IMR-90 (cell line): ENCODE data around the gene PUM2. TPM values are rescaled to one million over a fixed set of nuclear protein-coding genes. Genes with fewer than 3 reads are reported as not detected.

Experiments
- ATAC-seq: fragments of 200-7000 bp; cut with Tn5 transposase; 2 replicates; pipeline ENCODE4 v1.9.1; 2020; ENCODE audit warnings: low read depth, mild to moderate bottlenecking, moderate library complexity
- BruUV-seq: library from RNA; stranded (reverse); fragments of 400-500 nt; replicated peaks from 2 replicates; lab custom pipeline; 2021; lab: Mats Ljungman, UMichigan
- CTCF ChIA-PET: fragments of 300-600 bp; formaldehyde crosslinking; extraction: SDS; loops from one replicate; lab custom pipeline; 2021; ENCODE audit warnings: antibody characterized with exemption; lab: Yijun Ruan, JAX
- POLR2A ChIA-PET: fragments of 300-600 bp; sonication (Branson Sonifier 250); formaldehyde crosslinking; loops from one replicate; lab custom pipeline; 2022; ENCODE audit warnings: antibody characterized with exemption; ENCODE audit not compliant: unreplicated experiment; lab: Charles Lee
- DNase-seq: peaks from one replicate; pipeline ENCODE4 v3.0.0; 2013
- H2AFZ ChIP-seq: replicated peaks from 2 replicates; pipeline ENCODE3; 2013; ENCODE audit warnings: low read length, mild to moderate bottlenecking; ENCODE audit not compliant: poor library complexity
- H2AK5ac ChIP-seq: 2 replicates; pipeline ENCODE4 v1.6.1; 2013; ENCODE audit warnings: low read depth, low read length, inconsistent platforms
- H2AK9ac ChIP-seq: replicated peaks from 2 replicates; pipeline ENCODE3; 2013; ENCODE audit warnings: mild to moderate bottlenecking, low read depth, low read length, moderate library complexity; ENCODE audit not compliant: poor library complexity
- H2BK120ac ChIP-seq: 2 replicates; pipeline ENCODE4 v1.6.1; 2013; ENCODE audit warnings: low read depth, low read length, inconsistent platforms
- H2BK15ac ChIP-seq: 3 replicates; pipeline ENCODE4 v1.6.1; 2013; ENCODE audit warnings: low read depth, low read length, inconsistent platforms
- H2BK20ac ChIP-seq: 2 replicates; pipeline ENCODE4 v1.6.1; 2013; ENCODE audit warnings: low read depth, mild to moderate bottlenecking, inconsistent platforms, low read length, moderate library complexity
- H2BK5ac ChIP-seq: 2 replicates; pipeline ENCODE4 v1.6.1; 2013; ENCODE audit warnings: mild to moderate bottlenecking, low read depth, low read length, inconsistent platforms; ENCODE audit not compliant: poor library complexity, severe bottlenecking
- H3K14ac ChIP-seq: replicated peaks from 2 replicates; pipeline ENCODE4 v1.6.1; 2013; ENCODE audit warnings: low read depth, low read length, inconsistent platforms
- H3K18ac ChIP-seq: 2 replicates; pipeline ENCODE4 v1.6.1; 2013; ENCODE audit warnings: low read depth, low read length, control low read depth
- H3K23ac ChIP-seq: 2 replicates; pipeline ENCODE4 v1.6.1; 2013; ENCODE audit warnings: low read depth, low read length, inconsistent platforms
- H3K27ac ChIP-seq: 2 replicates; pipeline ENCODE4 v1.5.1; 2013; ENCODE audit warnings: mild to moderate bottlenecking, control low read depth, low read length; ENCODE audit not compliant: insufficient read depth
- H3K27me3 ChIP-seq: 2 replicates; pipeline ENCODE4 v1.6.1; 2013; ENCODE audit warnings: low read length; ENCODE audit not compliant: control insufficient read depth, insufficient read depth
- H3K36me3 ChIP-seq: 2 replicates; pipeline ENCODE4 v1.6.1; 2013; ENCODE audit warnings: low read length, mixed read lengths; ENCODE audit not compliant: control insufficient read depth, insufficient read depth
- H3K4ac ChIP-seq: 2 replicates; pipeline ENCODE4 v1.6.1; 2013; ENCODE audit warnings: low read depth, low read length, inconsistent platforms
- H3K4me1 ChIP-seq: 2 replicates; pipeline ENCODE4 v1.6.1; 2013; ENCODE audit warnings: low read length, mixed read lengths; ENCODE audit not compliant: control insufficient read depth, insufficient read depth
- H3K4me2 ChIP-seq: 2 replicates; pipeline ENCODE4 v1.6.1; 2013; ENCODE audit warnings: low read depth, mild to moderate bottlenecking, control low read depth, low read length, moderate library complexity
- H3K4me3 ChIP-seq: 2 replicates; pipeline ENCODE4 v1.5.1; 2013; ENCODE audit warnings: low read depth, mild to moderate bottlenecking, control low read depth, low read length, moderate library complexity; ENCODE audit not compliant: insufficient read depth
- H3K56ac ChIP-seq: 2 replicates; pipeline ENCODE4 v1.6.1; 2013; ENCODE audit warnings: low read length, inconsistent platforms; ENCODE audit not compliant: insufficient read depth; ENCODE audit errors: extremely low read depth
- H3K79me1 ChIP-seq, 2 experiments: 2 replicates each; pipeline ENCODE4 v1.6.1; 2013; ENCODE audit warnings: low read length in 2 of 2, inconsistent platforms in 1 of 2, low read depth in 1 of 2
- H3K9ac ChIP-seq: 2 replicates; pipeline ENCODE4 v1.6.1; 2013; ENCODE audit warnings: low read depth, low read length, control low read depth
- H3K9me1 ChIP-seq: 2 replicates; pipeline ENCODE4 v1.6.1; 2013; ENCODE audit warnings: low read length, inconsistent platforms; ENCODE audit not compliant: insufficient read depth
- H3K9me3 ChIP-seq: 2 replicates; pipeline ENCODE4 v1.6.1; 2013; ENCODE audit warnings: low read length; ENCODE audit not compliant: control insufficient read depth, insufficient read depth
- H4K20me1 ChIP-seq: 2 replicates; pipeline ENCODE4 v1.6.1; 2013; ENCODE audit warnings: low read length, inconsistent platforms; ENCODE audit not compliant: insufficient read depth
- H4K5ac ChIP-seq: 2 replicates; pipeline ENCODE4 v1.6.1; 2013; ENCODE audit warnings: mild to moderate bottlenecking, low read depth, low read length, control low read depth
- H4K8ac ChIP-seq, 2 experiments: 2 replicates each; pipeline ENCODE4 v1.6.1; 2013; ENCODE audit warnings: low read depth in 2 of 2, low read length in 2 of 2, control low read depth in 1 of 2, inconsistent platforms in 1 of 2
- H4K91ac ChIP-seq: 2 replicates; pipeline ENCODE4 v1.6.1; 2013; ENCODE audit warnings: low read depth, low read length, inconsistent platforms; ENCODE audit not compliant: insufficient read depth
- BHLHE40 ChIP-seq: fragments of 150-350 bp; IDR thresholded peaks from 2 replicates; pipeline ENCODE4 v1.6.1; 2016; ENCODE audit warnings: mild to moderate bottlenecking, low read depth, low read length
- CHD1 ChIP-seq: IDR thresholded peaks from 2 replicates; pipeline ENCODE4 v1.6.1; 2012; ENCODE audit warnings: low read depth, low read length, improper control_type of control experiment
- ELK1 ChIP-seq: fragments of 150-350 bp; IDR thresholded peaks from 2 replicates; pipeline ENCODE4 v1.6.1; 2016; ENCODE audit warnings: low read depth, mild to moderate bottlenecking, low read length, moderate library complexity, borderline replicate concordance
- FOS ChIP-seq: fragments of 150-350 bp; IDR thresholded peaks from 2 replicates; pipeline ENCODE4 v1.6.1; 2016; ENCODE audit warnings: low read depth, low read length
- MXI1 ChIP-seq: IDR thresholded peaks from 2 replicates; pipeline ENCODE4 v1.6.1; 2012; ENCODE audit warnings: low read depth, mild to moderate bottlenecking, low read length, moderate library complexity, borderline replicate concordance
- NFE2L2 ChIP-seq: fragments of 150-350 bp; IDR thresholded peaks from 2 replicates; pipeline ENCODE4 v1.6.1; 2016; ENCODE audit warnings: low read depth, mild to moderate bottlenecking, low read length
- POLR2A ChIP-seq: IDR thresholded peaks from 2 replicates; pipeline ENCODE4 v1.6.1; 2012; ENCODE audit warnings: mild to moderate bottlenecking, low read depth, low read length
- RCOR1 ChIP-seq: IDR thresholded peaks from 2 replicates; pipeline ENCODE4 v1.6.1; 2012; ENCODE audit warnings: mild to moderate bottlenecking, low read length, improper control_type of control experiment; ENCODE audit not compliant: insufficient replicate concordance
- RFX5 ChIP-seq: IDR thresholded peaks from 2 replicates; pipeline ENCODE4 v1.8.0; 2012; ENCODE audit warnings: low read depth, mild to moderate bottlenecking, low read length, moderate library complexity
- SMC3 ChIP-seq: fragments of 150-350 bp; IDR thresholded peaks from 2 replicates; pipeline ENCODE4 v1.6.1; 2016; ENCODE audit warnings: low read depth, mild to moderate bottlenecking, antibody characterized with exemption, low read length, moderate library complexity
- WGBS, 2 experiments: methylation state at CpG; one replicate each; pipeline versions ENCODE4 v1.1.5 to v1.1.7; 2013; ENCODE audit warnings: missing lambda C conversion rate in 2 of 2; ENCODE audit not compliant: insufficient read length in 1 of 2; ENCODE audit errors: extremely low coverage in 2 of 2; 5-methylcytosine and 5-hydroxymethylcytosine counted together
- dilution Hi-C: fragments of 300-500 bp; cut with HindIII; formaldehyde crosslinking; loops from one replicate; pipeline ENCODE4 v1.14.3; 2018; ENCODE audit warnings: low sequenced_read_pairs; ENCODE audit not compliant: unreplicated experiment
- in situ Hi-C: fragments of 300-500 bp; cut with MboI; formaldehyde crosslinking; loops from 3 replicates; pipeline ENCODE4 v1.14.3; 2019; ENCODE audit warnings: low sequenced_read_pairs, inconsistent platforms, mixed read lengths
- intact Hi-C: fragments of 100-400 bp; cut with micrococcal nuclease; formaldehyde crosslinking; loops from 2 replicates; pipeline ENCODE4 v1.10.0; 2022
- polyA plus RNA-seq, 3 experiments: library from polyadenylated mRNA; depleted of rRNA; stranded (reverse); fragments of >200 nt; gene quantifications; 2 replicates each; pipeline ENCODE4 v1.2.3, GENCODE V29; 2012; ENCODE audit warnings: low replicate concordance in 1 of 3
- total RNA-seq: library from RNA; depleted of rRNA; stranded (reverse); fragments of >200 nt; gene quantifications from 2 replicates; pipeline ENCODE4 v1.2.3, GENCODE V29; 2012

Gene PUM2
- total and polyA plus RNA-seq, 2 of the 4 experiments (the other 2 are of a cell fraction): 18.8 to 38.4 TPM

DNA sequence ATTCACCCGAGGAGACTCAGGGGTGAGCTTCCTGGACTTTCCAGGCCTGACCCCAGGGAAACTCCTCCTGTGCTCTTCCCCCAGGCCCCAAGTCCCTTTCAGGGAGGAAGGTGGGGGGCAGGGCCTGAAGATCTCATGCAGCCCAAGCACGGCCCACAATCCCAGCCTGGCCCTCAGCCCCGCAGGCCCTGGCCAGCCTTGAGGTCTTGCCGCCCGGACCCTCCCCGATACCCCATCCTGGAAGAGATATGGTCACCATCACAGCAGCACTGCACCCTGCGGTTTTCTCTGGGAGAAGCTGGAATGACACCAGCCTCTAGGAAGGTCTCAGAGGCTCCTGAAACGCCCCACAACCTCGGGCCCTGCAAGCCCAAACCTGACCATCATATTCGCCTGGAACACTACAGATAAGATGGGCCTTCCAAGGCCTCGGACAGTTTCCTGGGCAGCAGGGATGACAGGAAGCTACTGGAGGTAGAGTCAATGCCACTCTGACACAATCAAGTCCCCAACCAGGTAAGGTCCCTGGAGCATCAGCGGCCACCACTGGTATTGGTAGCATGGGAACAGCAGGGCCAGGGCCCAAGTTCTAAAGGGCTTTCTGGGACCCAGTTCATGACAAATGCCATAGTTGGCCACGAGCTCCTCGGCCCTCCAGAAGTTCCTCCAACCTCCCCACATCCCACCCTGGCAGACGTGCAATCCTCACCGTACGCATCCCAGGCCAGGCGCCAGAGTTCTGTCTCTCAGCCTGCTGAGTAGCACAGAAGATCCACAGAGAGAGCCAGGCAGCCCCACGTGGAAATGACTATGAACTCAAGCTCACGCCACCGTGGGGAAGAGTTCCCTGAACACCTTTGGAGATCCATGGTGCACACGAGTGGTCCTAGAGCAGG is 134.3 kb downstream of the PUM2 start:
- Histone ChIP-seq H3K4me3 (no peak overlapping the region), H2BK15ac (no peak overlapping the region), H2AFZ (no peak overlapping the region), H3K27ac (no peak overlapping the region), H3K27me3 (no peaks in the 10 kb centered on the region), H2BK20ac (no peak overlapping the region), H3K4me1 (peaks cover 18% of the 10 kb centered on the region), H3K56ac (no peak overlapping the region), H2BK5ac (no peak overlapping the region), H4K20me1 (0 out of 2 replicates have a peak, but pooled peaks cover 3% of the 10 kb centered on the region), H3K36me3 (no peaks in the 10 kb centered on the region), H3K14ac (no peak overlapping the region), H4K5ac (no peak overlapping the region), H3K18ac (no peak overlapping the region), H3K9ac (no peak overlapping the region), H2AK5ac (no peak overlapping the region), H3K4ac (no peak overlapping the region), H4K8ac (no peak overlapping the region), H3K4me2 (no peak overlapping the region), H3K23ac (no peak overlapping the region), H3K9me3 (no peaks in the 10 kb centered on the region), H2AK9ac (no peak overlapping the region), H3K79me1 (peaks cover 0 to 37% of the 10 kb centered on the region in 2 experiments; a peak in 2 of 4 replicates), H3K9me1 (peaks cover 15% of the 10 kb centered on the region), H2BK120ac (no peak overlapping the region), H4K91ac (no peak overlapping the region)
- intact Hi-C loops (no loop called here), dilution Hi-C loops (no loop called here), in situ Hi-C loops (no loop called here)
- no peak for ATAC-seq
- no TSS peak for BruUV-seq
- WGBS, 2 experiments: 92% methylated on average over 10 of the region's 22 CpGs; no CpG with 5 or more reads in 1 of the 2 experiments
- ChIA-PET CTCF (no interaction called here), POLR2A (no interaction called here)
- no peak for DNase-seq
- no peak for TF ChIP-seq BHLHE40
- TF ChIP-seq RFX5: no peak
- TF ChIP-seq CHD1: no peak
- TF ChIP-seq POLR2A: no peak
- TF ChIP-seq ELK1: no peak
- no peak for TF ChIP-seq RCOR1
- no peak for TF ChIP-seq MXI1
- TF ChIP-seq FOS: no peak
- TF ChIP-seq SMC3: no peak
- no peak for TF ChIP-seq NFE2L2
